ENCODE results near the gene CHST1.

The CHST1 gene

DNA sequence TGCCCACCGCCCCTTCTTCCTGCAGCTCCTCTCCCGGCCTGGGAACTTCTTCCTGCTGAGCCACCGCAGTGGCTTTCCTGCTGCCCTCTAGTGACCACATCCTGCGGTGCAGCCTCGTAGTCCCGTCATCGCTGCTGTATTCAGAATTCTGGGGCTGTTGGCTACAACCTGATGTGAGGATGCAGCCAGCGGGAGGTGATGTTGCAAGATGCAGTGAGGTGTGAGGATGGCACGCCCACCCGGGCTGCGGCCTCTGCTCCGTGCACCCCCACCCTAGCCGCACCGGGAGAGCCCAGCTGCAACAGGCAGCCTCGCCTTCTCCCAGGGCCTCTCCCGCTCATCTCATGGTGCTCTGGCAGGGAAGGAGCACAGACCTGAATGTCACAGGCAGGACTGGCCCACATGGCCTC, 10.1 kb downstream of the CHST1 start:
- Mint-ChIP-seq H3K4me1 (peaks cover 63% of the 10 kb centered on the region), H3K36me3 (ENCODE audit: low read depth) (no peaks in the 10 kb centered on the region), H3K27me3 (ENCODE audit: low read depth) (peaks cover 11% of the 10 kb centered on the region), H3K9me3 (no peaks in the 10 kb centered on the region), H3K4me3 (peak overlapping the region in 1 of 3 experiments; percentile 31), H3K27ac (peak overlapping the region; percentile 13 to 91 (median 75))
- peak; percentile 91 to 94 (median 91) for TF ChIP-seq CTCF (IDR thresholded peaks at IDR 0.05; ENCODE audit: unreplicated experiment in 3 of 3)

DNA sequence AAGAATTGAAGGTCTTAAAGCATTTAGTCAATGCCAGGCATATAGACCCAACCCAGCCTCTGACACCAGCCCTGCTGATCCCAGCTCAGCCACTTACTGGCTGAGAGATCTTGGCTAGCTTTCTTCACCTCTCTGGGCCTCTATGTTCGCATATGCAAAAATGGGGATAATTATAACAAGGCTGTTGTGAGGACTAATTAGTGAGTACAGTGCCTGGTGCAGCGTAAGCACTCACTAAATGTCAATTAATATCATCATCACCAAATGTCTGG, 10.5 kb downstream of the CHST1 start:
- Mint-ChIP-seq H3K27me3 (ENCODE audit: low read depth) (peaks cover 9% of the 10 kb centered on the region), H3K4me3 (peak overlapping the region in 1 of 3 experiments; percentile 31), H3K4me1 (peaks cover 59% of the 10 kb centered on the region), H3K27ac (peak overlapping the region; percentile 13 to 91 (median 75)), H3K36me3 (ENCODE audit: low read depth) (no peaks in the 10 kb centered on the region), H3K9me3 (no peaks in the 10 kb centered on the region)
- TF ChIP-seq CTCF (IDR thresholded peaks at IDR 0.05; ENCODE audit: unreplicated experiment in 3 of 3): no peak

DNA sequence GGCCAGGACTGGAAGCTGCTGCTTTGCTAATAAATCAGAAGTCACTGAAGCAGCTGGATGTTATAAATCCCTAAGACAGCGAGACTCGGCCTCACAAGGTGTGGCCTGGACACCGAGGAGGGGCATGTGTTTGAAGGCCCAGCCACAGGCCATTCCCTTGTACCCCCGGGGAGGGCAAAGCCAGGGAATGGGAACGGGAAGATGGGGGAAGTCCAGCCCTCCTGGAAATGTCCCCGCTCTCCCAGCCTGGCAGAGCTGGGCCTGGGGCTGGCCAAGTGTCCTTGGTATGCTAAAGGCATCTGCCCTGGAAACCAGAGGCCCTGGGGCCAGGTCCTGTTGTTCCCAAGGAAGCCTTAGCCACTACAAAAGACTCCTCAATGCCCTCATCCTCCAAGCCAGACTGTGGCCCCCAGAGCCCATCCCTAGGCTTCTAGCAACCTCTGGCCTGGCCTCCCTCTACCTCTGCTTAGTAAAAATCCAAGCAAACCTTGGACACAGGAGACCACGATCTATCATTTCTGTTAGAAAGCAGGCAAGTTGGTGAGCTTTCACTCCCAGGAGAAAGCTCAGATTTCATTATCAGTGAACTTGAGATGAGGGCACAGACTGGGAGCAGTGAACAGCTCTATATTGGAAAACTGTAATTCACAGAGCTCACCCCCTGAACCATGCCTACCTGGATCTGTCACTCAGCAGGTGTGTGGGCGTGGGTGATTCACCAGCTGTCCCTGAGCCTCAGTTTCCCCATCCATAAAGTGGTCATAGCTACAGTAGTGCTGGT, 11.0 kb downstream of the CHST1 start:
- H3K4me3 Mint-ChIP-seq: no peak overlapping the region
- peak overlapping the region; percentile 27 to 75 (median 46) for H3K27ac Mint-ChIP-seq
- H3K36me3 Mint-ChIP-seq (ENCODE audit: low read depth): no peaks in the 10 kb centered on the region
- peaks cover 9% of the 10 kb centered on the region for H3K27me3 Mint-ChIP-seq (ENCODE audit: low read depth)
- peaks cover 56% of the 10 kb centered on the region for H3K4me1 Mint-ChIP-seq
- no peak for TF ChIP-seq CTCF (IDR thresholded peaks at IDR 0.05; ENCODE audit: unreplicated experiment in 3 of 3)
- H3K9me3 Mint-ChIP-seq: no peaks in the 10 kb centered on the region

DNA sequence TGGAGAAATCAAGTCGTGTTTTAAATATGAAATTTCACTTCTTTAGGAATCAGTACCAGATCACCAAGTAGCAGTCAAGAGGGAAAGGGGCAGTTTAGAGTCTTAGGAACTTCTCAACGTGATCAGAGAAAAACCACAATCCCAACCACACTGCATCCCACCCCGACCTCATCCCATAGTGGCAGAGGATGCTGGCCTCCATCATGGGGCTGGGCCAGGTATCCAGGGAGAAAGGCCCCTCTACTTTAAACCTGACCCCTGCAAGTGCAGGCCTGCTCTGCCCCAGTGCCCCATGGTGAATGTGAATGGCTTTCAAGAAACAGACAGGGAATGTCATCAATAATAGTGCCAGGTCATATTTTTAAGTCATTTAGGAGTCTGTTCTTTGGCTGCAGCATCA, 12.1 kb downstream of the CHST1 start:
- Mint-ChIP-seq H3K27ac (peak overlapping the region in 2 of 3 experiments; percentile 22 to 27), H3K4me1 (peaks cover 56% of the 10 kb centered on the region), H3K36me3 (ENCODE audit: low read depth) (peaks cover 4% of the 10 kb centered on the region), H3K4me3 (no peak overlapping the region), H3K9me3 (no peaks in the 10 kb centered on the region), H3K27me3 (ENCODE audit: low read depth) (peaks cover 9% of the 10 kb centered on the region)
- no peak for TF ChIP-seq CTCF (IDR thresholded peaks at IDR 0.05; ENCODE audit: unreplicated experiment in 3 of 3)

- peaks cover 4% of the 10 kb centered on the region for H3K36me3 Mint-ChIP-seq (ENCODE audit: low read depth)
- H3K4me1 Mint-ChIP-seq: peaks cover 53% of the 10 kb centered on the region
- H3K9me3 Mint-ChIP-seq: no peaks in the 10 kb centered on the region
- no peak for TF ChIP-seq CTCF (IDR thresholded peaks at IDR 0.05; ENCODE audit: unreplicated experiment in 3 of 3)
- H3K27me3 Mint-ChIP-seq (ENCODE audit: low read depth): peaks cover 9% of the 10 kb centered on the region
- no peak overlapping the region for H3K4me3 Mint-ChIP-seq
- H3K27ac Mint-ChIP-seq: peak overlapping the region in 2 of 3 experiments; percentile 22 to 27
These were observed 12.6 kb downstream of the CHST1 start for GRCh38 chr11:45652781-45653180.

Data from nephron (organoid).